Measurements from ENCODE around the gene HOXB2.

Gene HOXB2

DNA sequence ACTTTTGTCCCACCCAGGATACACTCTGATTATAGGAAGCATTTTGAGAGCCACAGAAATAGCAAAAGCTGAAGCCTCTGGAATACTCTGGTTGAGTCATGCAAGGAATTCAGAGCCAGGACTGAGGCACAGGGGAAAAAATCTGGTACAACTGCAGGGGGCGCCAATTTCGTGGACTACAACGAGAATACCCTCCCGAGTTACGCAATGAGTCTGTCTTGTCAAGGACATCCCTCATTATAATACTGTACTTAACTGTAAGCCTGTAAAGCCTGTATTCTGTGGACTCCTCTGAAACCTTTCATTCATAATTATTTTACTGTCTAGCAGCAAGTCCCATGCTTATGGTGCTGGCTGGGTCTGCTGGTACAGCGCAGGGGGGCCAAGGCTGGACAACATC lies 21.9 kb downstream of the HOXB2 start:
- H3K36me3 ChIP-seq (ENCODE audit: control insufficient read depth, insufficient read depth, low read length) = no peaks in the 10 kb centered on the region

DNA sequence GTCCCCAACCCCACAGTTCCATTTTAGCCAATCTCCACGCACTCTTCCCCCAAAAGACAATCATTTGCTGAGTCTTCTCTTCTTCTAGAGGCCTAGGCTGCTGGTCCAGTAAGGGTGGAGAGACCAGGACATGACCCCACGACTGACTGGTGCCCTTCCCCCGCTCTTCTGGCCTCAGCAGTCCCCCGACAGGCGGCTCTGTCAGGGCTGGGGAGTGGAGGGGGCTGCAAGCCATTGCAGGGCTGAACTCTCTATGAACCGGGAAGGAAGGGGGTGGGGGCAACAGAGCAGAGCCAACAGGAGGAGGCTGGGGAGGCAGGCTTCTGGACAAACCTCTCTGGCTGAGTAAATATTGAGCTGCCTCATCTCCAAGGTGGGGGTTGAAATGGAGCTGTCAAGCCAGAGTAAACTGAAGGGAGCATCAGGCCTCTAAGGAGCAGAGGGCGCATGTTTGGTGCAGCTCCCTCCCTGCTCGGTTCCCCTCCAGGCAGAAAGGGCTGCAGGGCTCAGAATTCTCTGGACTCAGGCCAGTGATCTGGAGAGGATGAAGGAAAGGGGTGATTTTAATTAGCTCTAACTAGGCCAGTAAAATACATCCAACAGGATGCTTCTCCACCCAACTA lies 22.8 kb downstream of the HOXB2 start:
- Histone ChIP-seq H3K4me3 (ENCODE audit: low read depth, low read length) (no peak overlapping the region), H3K4me1 (no peaks in the 10 kb centered on the region), H3K27ac (no peak overlapping the region), H3K36me3 (ENCODE audit: control insufficient read depth, insufficient read depth, low read length) (no peaks in the 10 kb centered on the region), H3K4me2 (ENCODE audit: low read length) (no peak overlapping the region), H3K9me3 (ENCODE audit: control insufficient read depth, low read length) (no peaks in the 10 kb centered on the region), H3K9ac (no peak overlapping the region), H3K79me2 (no peaks in the 10 kb centered on the region), H3K27me3 (ENCODE audit: control insufficient read depth, insufficient read depth, low read length) (no peaks in the 10 kb centered on the region), H2AFZ (no peak overlapping the region)
- no peak for TF ChIP-seq CTCF (IDR thresholded peaks at IDR 0.05)

More for the DNA sequence above, 21.9 kb downstream of the HOXB2 start:
- Histone ChIP-seq H3K27me3 (ENCODE audit: control insufficient read depth, insufficient read depth, low read length) (no peaks in the 10 kb centered on the region), H3K27ac (no peak overlapping the region), H3K4me3 (ENCODE audit: low read depth, low read length) (no peak overlapping the region), H3K9ac (no peak overlapping the region), H3K4me2 (ENCODE audit: low read length) (no peak overlapping the region), H2AFZ (no peak overlapping the region), H3K79me2 (no peaks in the 10 kb centered on the region), H3K9me3 (ENCODE audit: control insufficient read depth, low read length) (no peaks in the 10 kb centered on the region), H3K4me1 (no peaks in the 10 kb centered on the region)
- TF ChIP-seq CTCF (IDR thresholded peaks at IDR 0.05) = no peak

GRCh38 chr17:48520631-48521079 lies 24.3 kb downstream of the HOXB2 start:
- no peak overlapping the region for H2AFZ ChIP-seq
- H3K79me2 ChIP-seq = no peaks in the 10 kb centered on the region
- TF ChIP-seq CTCF (IDR thresholded peaks at IDR 0.05) = no peak
- H3K27ac ChIP-seq = no peak overlapping the region
- no peaks in the 10 kb centered on the region for H3K36me3 ChIP-seq (ENCODE audit: control insufficient read depth, insufficient read depth, low read length)
- H3K4me1 ChIP-seq = no peaks in the 10 kb centered on the region
- no peak overlapping the region for H3K4me3 ChIP-seq (ENCODE audit: low read depth, low read length)
- no peaks in the 10 kb centered on the region for H3K9me3 ChIP-seq (ENCODE audit: control insufficient read depth, low read length)
- H3K4me2 ChIP-seq (ENCODE audit: low read length) = no peak overlapping the region
- H3K27me3 ChIP-seq (ENCODE audit: control insufficient read depth, insufficient read depth, low read length) = no peaks in the 10 kb centered on the region
- H3K9ac ChIP-seq = no peak overlapping the region

DNA sequence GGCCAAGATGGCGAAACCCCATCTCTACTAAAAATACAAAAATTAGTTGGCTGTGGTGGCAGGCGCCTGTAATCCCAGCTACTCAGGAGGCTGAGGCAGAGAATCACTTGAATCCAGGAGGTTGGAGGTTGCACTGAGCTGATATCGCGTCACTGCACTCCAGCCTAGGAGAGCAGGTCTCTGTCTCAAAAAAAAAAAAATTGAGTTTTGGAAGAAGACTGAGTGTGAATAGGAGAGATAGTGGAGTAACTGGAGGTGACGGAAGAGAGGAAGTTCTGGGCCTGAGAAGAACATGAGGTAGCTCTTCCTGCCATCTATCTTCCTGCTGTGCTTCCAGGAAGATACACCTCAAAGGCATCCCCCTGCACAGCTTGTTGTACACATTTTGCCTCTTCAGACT lies 25.5 kb downstream of the HOXB2 start:
- Histone ChIP-seq H3K27me3 (ENCODE audit: control insufficient read depth, insufficient read depth, low read length) (no peaks in the 10 kb centered on the region), H3K9me3 (ENCODE audit: control insufficient read depth, low read length) (no peaks in the 10 kb centered on the region), H3K4me2 (ENCODE audit: low read length) (no peak overlapping the region), H3K9ac (no peak overlapping the region), H3K36me3 (ENCODE audit: control insufficient read depth, insufficient read depth, low read length) (no peaks in the 10 kb centered on the region), H2AFZ (no peak overlapping the region), H3K79me2 (no peaks in the 10 kb centered on the region), H3K27ac (no peak overlapping the region), H3K4me1 (no peaks in the 10 kb centered on the region), H3K4me3 (ENCODE audit: low read depth, low read length) (no peak overlapping the region)
- no peak for TF ChIP-seq CTCF (IDR thresholded peaks at IDR 0.05)

- Histone ChIP-seq H3K4me1 (no peaks in the 10 kb centered on the region), H3K4me3 (ENCODE audit: low read depth, low read length) (no peak overlapping the region), H3K4me2 (ENCODE audit: low read length) (no peak overlapping the region), H3K36me3 (ENCODE audit: control insufficient read depth, insufficient read depth, low read length) (no peaks in the 10 kb centered on the region), H3K9me3 (ENCODE audit: control insufficient read depth, low read length) (no peaks in the 10 kb centered on the region), H3K27ac (no peak overlapping the region), H3K27me3 (ENCODE audit: control insufficient read depth, insufficient read depth, low read length) (no peaks in the 10 kb centered on the region), H2AFZ (no peak overlapping the region), H3K9ac (no peak overlapping the region), H3K79me2 (no peaks in the 10 kb centered on the region)
- no peak for TF ChIP-seq CTCF (IDR thresholded peaks at IDR 0.05)
Measured at GRCh38 chr17:48517478-48517877, 27.4 kb downstream of the HOXB2 start.

Measured in parathyroid adenoma (tissue), 2 donors.